Esophagus squamous epithelium (tissue), 4 donors: ENCODE data around the gene HERC2.
"Not testable (repeated sequence)": the region's sequence is repeated elsewhere in the genome, so short reads cannot be mapped to it uniquely, and the experiment has no call there.

Experiments
- CTCF ChIP-seq, 6 experiments: fragments of 450-650 bp in 4 of 6; fragments of 200-600 bp in 2 of 6; sonication (generic) in 2 of 6; IDR thresholded peaks; one replicate each; pipeline ENCODE4 v1.5.1; 2016 to 2019; ENCODE audit warnings: antibody characterized with exemption in 6 of 6, mild to moderate bottlenecking in 4 of 6, moderate library complexity in 4 of 6
- POLR2A ChIP-seq, 4 donors: fragments of 450-650 bp; IDR thresholded peaks; one replicate each; pipeline ENCODE4 v1.6.1; 2017; ENCODE audit warnings: antibody characterized with exemption in 4 of 4, mild to moderate bottlenecking in 4 of 4, moderate library complexity in 3 of 4

- not testable (repeated sequence) for TF ChIP-seq CTCF, POLR2A (IDR thresholded peaks at IDR 0.05)
These were observed 119.9 kb downstream of the HERC2 start for GRCh38 chr15:28202124-28202523.
